ENCODE data around the gene IL4R. TPM values are rescaled to one million over a fixed set of nuclear protein-coding genes. Genes with fewer than 3 reads are reported as not detected.

IL4R gene
- total and polyA plus RNA-seq, 10 of the 15 experiments (the other 5 are each of a cell fraction or from before 2014, with no cell fraction given): 2.6 to 70.4 (median 36.6) TPM

GRCh38 chr16:27268376-27269299 lies 45.1 kb upstream of the IL4R start, which contains the start of gene NSMCE1 (continued):
- TF ChIP-seq, protein P1, sequence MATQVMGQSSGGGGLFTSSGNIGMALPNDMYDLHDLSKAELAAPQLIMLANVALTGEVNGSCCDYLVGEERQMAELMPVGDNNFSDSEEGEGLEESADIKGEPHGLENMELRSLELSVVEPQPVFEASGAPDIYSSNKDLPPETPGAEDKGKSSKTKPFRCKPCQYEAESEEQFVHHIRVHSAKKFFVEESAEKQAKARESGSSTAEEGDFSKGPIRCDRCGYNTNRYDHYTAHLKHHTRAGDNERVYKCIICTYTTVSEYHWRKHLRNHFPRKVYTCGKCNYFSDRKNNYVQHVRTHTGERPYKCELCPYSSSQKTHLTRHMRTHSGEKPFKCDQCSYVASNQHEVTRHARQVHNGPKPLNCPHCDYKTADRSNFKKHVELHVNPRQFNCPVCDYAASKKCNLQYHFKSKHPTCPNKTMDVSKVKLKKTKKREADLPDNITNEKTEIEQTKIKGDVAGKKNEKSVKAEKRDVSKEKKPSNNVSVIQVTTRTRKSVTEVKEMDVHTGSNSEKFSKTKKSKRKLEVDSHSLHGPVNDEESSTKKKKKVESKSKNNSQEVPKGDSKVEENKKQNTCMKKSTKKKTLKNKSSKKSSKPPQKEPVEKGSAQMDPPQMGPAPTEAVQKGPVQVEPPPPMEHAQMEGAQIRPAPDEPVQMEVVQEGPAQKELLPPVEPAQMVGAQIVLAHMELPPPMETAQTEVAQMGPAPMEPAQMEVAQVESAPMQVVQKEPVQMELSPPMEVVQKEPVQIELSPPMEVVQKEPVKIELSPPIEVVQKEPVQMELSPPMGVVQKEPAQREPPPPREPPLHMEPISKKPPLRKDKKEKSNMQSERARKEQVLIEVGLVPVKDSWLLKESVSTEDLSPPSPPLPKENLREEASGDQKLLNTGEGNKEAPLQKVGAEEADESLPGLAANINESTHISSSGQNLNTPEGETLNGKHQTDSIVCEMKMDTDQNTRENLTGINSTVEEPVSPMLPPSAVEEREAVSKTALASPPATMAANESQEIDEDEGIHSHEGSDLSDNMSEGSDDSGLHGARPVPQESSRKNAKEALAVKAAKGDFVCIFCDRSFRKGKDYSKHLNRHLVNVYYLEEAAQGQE (IDR thresholded peaks at IDR 0.05; ENCODE audit: low read depth, low read length): no peak
- TF ChIP-seq HDGF (IDR thresholded peaks at IDR 0.05) (peak; percentile 38; the same call in 1 of the 2 replicates), CHD1 (IDR thresholded peaks at IDR 0.05; ENCODE audit: low read depth, low read length) (no peak), GATAD2B (conservative IDR thresholded peaks at IDR 0.05; ENCODE audit: low read depth) (peak; percentile 78), NFYA (IDR thresholded peaks at IDR 0.05; ENCODE audit: borderline replicate concordance, low read depth, low read length) (no peak), ASH2L (IDR thresholded peaks at IDR 0.05; ENCODE audit: borderline replicate concordance, low read depth) (no peak), CBFB (IDR thresholded peaks at IDR 0.05; ENCODE audit: low read depth) (no peak), MEF2A (IDR thresholded peaks at IDR 0.05; ENCODE audit: insufficient read depth, low read depth, low read length) (no peak), TBL1XR1 (IDR thresholded peaks at IDR 0.05; ENCODE audit: low read depth, low read length) (no peak; the same call in 1 of the 2 replicates), NFYB (IDR thresholded peaks at IDR 0.05; ENCODE audit: insufficient read depth, low read depth, low read length) (peak; percentile 94), ZNF622 (IDR thresholded peaks at IDR 0.05) (no peak), SMAD1 (IDR thresholded peaks at IDR 0.05; ENCODE audit: low read depth, partially characterized antibody) (peak; percentile 61), RUNX3 (IDR thresholded peaks at IDR 0.05; ENCODE audit: low read length) (peak; percentile 6; the same call in 1 of the 2 replicates), MLLT1 (IDR thresholded peaks at IDR 0.05) (peak; percentile 72), YBX1 (IDR thresholded peaks at IDR 0.05) (no peak), TARDBP (IDR thresholded peaks at IDR 0.05; ENCODE audit: borderline replicate concordance) (no peak; the same call in 1 of the 2 replicates), PRDM15 (CRISPR knock-in tag; IDR thresholded peaks at IDR 0.05) (no peak)
- TF ChIP-seq, protein P2, sequence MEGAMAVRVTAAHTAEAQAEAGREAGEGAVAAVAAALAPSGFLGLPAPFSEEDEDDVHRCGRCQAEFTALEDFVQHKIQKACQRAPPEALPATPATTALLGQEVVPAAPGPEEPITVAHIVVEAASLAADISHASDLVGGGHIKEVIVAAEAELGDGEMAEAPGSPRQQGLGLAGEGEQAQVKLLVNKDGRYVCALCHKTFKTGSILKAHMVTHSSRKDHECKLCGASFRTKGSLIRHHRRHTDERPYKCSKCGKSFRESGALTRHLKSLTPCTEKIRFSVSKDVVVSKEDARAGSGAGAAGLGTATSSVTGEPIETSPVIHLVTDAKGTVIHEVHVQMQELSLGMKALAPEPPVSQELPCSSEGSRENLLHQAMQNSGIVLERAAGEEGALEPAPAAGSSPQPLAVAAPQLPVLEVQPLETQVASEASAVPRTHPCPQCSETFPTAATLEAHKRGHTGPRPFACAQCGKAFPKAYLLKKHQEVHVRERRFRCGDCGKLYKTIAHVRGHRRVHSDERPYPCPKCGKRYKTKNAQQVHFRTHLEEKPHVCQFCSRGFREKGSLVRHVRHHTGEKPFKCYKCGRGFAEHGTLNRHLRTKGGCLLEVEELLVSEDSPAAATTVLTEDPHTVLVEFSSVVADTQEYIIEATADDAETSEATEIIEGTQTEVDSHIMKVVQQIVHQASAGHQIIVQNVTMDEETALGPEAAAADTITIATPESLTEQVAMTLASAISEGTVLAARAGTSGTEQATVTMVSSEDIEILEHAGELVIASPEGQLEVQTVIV (IDR thresholded peaks at IDR 0.05; ENCODE audit: borderline replicate concordance, partially characterized antibody): peak; percentile 38
